Retinal pigment epithelial cell (primary cell): ENCODE results near the gene FLCN.
"Not testable (repeated sequence)": the region's sequence is repeated elsewhere in the genome, so short reads cannot be mapped to it uniquely, and the experiment has no call there.

Source experiments
- DNase-seq: peaks from one replicate; pipeline ENCODE4 v3.0.0-alpha.2; 2010; ENCODE audit warnings: low read depth
- H3K4me3 ChIP-seq: 2 replicates; pipeline ENCODE4 v1.5.1; 2011; ENCODE audit warnings: mild to moderate bottlenecking, low read length, control low read depth, moderate library complexity
- CTCF ChIP-seq: conservative IDR thresholded peaks from 2 replicates; pipeline ENCODE4 v1.5.1; 2011; ENCODE audit warnings: low read depth, low read length, control low read depth, inconsistent platforms

Gene FLCN

GRCh38 chr17:17191346-17191792, 45.6 kb downstream of the FLCN start:
- DNase-seq = no peak
- no peak overlapping the region for H3K4me3 ChIP-seq
- no peak for TF ChIP-seq CTCF

- no peak overlapping the region for H3K4me3 ChIP-seq
- TF ChIP-seq CTCF = no peak
- no peak for DNase-seq
These were observed 46.8 kb downstream of the FLCN start for GRCh38 chr17:17190188-17190587.

- TF ChIP-seq CTCF = no peak
- DNase-seq = no peak
- H3K4me3 ChIP-seq = no peak overlapping the region
These were observed 47.4 kb downstream of the FLCN start for GRCh38 chr17:17189559-17189958.

GRCh38 chr17:17188586-17188985, 48.4 kb downstream of the FLCN start:
- no peak overlapping the region for H3K4me3 ChIP-seq
- DNase-seq = no peak
- no peak for TF ChIP-seq CTCF

GRCh38 chr17:17186551-17187505, 50.1 kb downstream of the FLCN start:
- no peak overlapping the region for H3K4me3 ChIP-seq
- no peak for DNase-seq
- TF ChIP-seq CTCF = no peak

GRCh38 chr17:17186051-17186450, 50.9 kb downstream of the FLCN start:
- no peak overlapping the region for H3K4me3 ChIP-seq
- no peak for DNase-seq
- no peak for TF ChIP-seq CTCF

GRCh38 chr17:17184985-17185757, 51.8 kb downstream of the FLCN start:
- H3K4me3 ChIP-seq, DNase-seq: not testable (repeated sequence)
